Mucosa of descending colon (tissue), 3 donors: ENCODE data around the gene IGF2BP3. TPM values are rescaled to one million over a fixed set of nuclear protein-coding genes. Genes with fewer than 3 reads are reported as not detected.

ENCODE experiments used
- ATAC-seq: fragments of 200-7000 bp; cut with Tn5 transposase; one replicate; pipeline ENCODE4 v1.9.1; 2020; ENCODE audit warnings: mild to moderate bottlenecking, moderate library complexity
- DNase-seq, 3 donors: peaks; one replicate each; pipeline ENCODE4 v3.0.0-alpha.2; 2020
- H3K36me3 ChIP-seq: fragments of 200-600 bp; one replicate; pipeline ENCODE4 v1.8.0; 2021; ENCODE audit warnings: low read depth, mild to moderate bottlenecking
- H3K4me1 ChIP-seq: fragments of 200-600 bp; one replicate; pipeline ENCODE4 v1.8.0; 2021; ENCODE audit warnings: low read depth, mild to moderate bottlenecking
- H3K4me3 ChIP-seq: fragments of 200-600 bp; one replicate; pipeline ENCODE4 v1.8.0; 2021; ENCODE audit warnings: mild to moderate bottlenecking
- H3K9me3 ChIP-seq: fragments of 200-600 bp; one replicate; pipeline ENCODE4 v1.8.0; 2021; ENCODE audit warnings: mild to moderate bottlenecking
- CTCF ChIP-seq: fragments of 200-600 bp; IDR thresholded peaks from one replicate; pipeline ENCODE4 v1.8.0; 2022; ENCODE audit warnings: antibody characterized with exemption, mild to moderate bottlenecking
- intact Hi-C, 2 donors: fragments of 100-400 bp; cut with DNase I in 1 of 2; cut with micrococcal nuclease in 1 of 2; formaldehyde crosslinking; loops; one replicate each; pipeline versions ENCODE4 v1.11.0 to v1.11.1; 2022; cut with DNase I, micrococcal nuclease
- total RNA-seq, 3 donors: library from RNA; stranded (reverse); fragmentation: NEBNext Ultra II Directional in 2 of 3; extraction: Animal tissue kit (Norgen Biotek cat#: 25700) in 2 of 3; gene quantifications; one replicate each; pipeline versions ENCODE4 v1.2.1 to v1.2.4, GENCODE V29; 2021 to 2023
- donor health status: DM: no; HTN: no; CAD: no; lungs with moderate emphysema.
- donor health status: DM: no; HTN: no; CAD: no.
- donor health status: DM: no; HTN: yes; CAD: no.

IGF2BP3 gene
- total RNA-seq, 3 donors from 2014 or later = 0.79 TPM; not detected in 2

GRCh38 chr7:23335136-23335535 lies 135.2 kb downstream of the IGF2BP3 start:
- DNase-seq = no peak
- TF ChIP-seq CTCF = no peak

GRCh38 chr7:23334482-23335056 lies 135.7 kb downstream of the IGF2BP3 start:
- DNase-seq = peak in 1 of 3 donors; percentile 39

More at GRCh38 chr7:23335136-23335535, 135.2 kb downstream of the IGF2BP3 start:
- peaks cover 3% of the 10 kb centered on the region for H3K4me1 ChIP-seq
- H3K9me3 ChIP-seq = no peaks in the 10 kb centered on the region
- H3K36me3 ChIP-seq = no peaks in the 10 kb centered on the region
- intact Hi-C loops = no loop called here
- H3K4me3 ChIP-seq = no peak overlapping the region
- no peak for ATAC-seq

GRCh38 chr7:23333671-23334246 lies 136.5 kb downstream of the IGF2BP3 start:
- ATAC-seq = peak; percentile 25
- no peaks in the 10 kb centered on the region for H3K9me3 ChIP-seq
- no peak overlapping the region for H3K4me3 ChIP-seq
- no peak for TF ChIP-seq CTCF
- no peak for DNase-seq
- no peaks in the 10 kb centered on the region for H3K36me3 ChIP-seq
- peaks cover 3% of the 10 kb centered on the region for H3K4me1 ChIP-seq
- intact Hi-C loops = no loop called here

More at GRCh38 chr7:23334482-23335056, 135.7 kb downstream of the IGF2BP3 start:
- intact Hi-C loops = no loop called here
- no peaks in the 10 kb centered on the region for H3K9me3 ChIP-seq
- ATAC-seq = peak; percentile 82
- no peaks in the 10 kb centered on the region for H3K36me3 ChIP-seq
- TF ChIP-seq CTCF = no peak
- H3K4me1 ChIP-seq = peaks cover 3% of the 10 kb centered on the region
- no peak overlapping the region for H3K4me3 ChIP-seq

- intact Hi-C loops = no loop called here
- peak; percentile 43 for ATAC-seq
- TF ChIP-seq CTCF = no peak
- H3K36me3 ChIP-seq = no peaks in the 10 kb centered on the region
- peaks cover 3% of the 10 kb centered on the region for H3K4me1 ChIP-seq
- no peak for DNase-seq
- H3K9me3 ChIP-seq = no peaks in the 10 kb centered on the region
- no peak overlapping the region for H3K4me3 ChIP-seq
Measured at GRCh38 chr7:23332910-23333612, 137.2 kb downstream of the IGF2BP3 start.

- H3K36me3 ChIP-seq = no peaks in the 10 kb centered on the region
- DNase-seq (no peak), ATAC-seq (no peak)
- no peak for TF ChIP-seq CTCF
- intact Hi-C loops = no loop called here
- H3K4me1 ChIP-seq = peaks cover 3% of the 10 kb centered on the region
- H3K4me3 ChIP-seq = no peak overlapping the region
- H3K9me3 ChIP-seq = no peaks in the 10 kb centered on the region
Measured at GRCh38 chr7:23332193-23332592, 138.1 kb downstream of the IGF2BP3 start.
